Activated CD4-positive, alpha-beta T cell treated with anti-CD3 and anti-CD28 coated beads for 4 hours (primary cell): Measurements from ENCODE around the gene CDK9.
A peak's percentile ranks its signal among the peaks of the same experiment; 100 is the strongest.

Experiments
- DNase-seq, 2 donors: peaks; one replicate each; pipeline ENCODE4 v3.0.0-alpha.2; 2020

The CDK9 gene

GRCh38 chr9:127762111-127762676, 23.6 kb upstream of the CDK9 start:
- no peak for DNase-seq

- DNase-seq = no peak
Observed at GRCh38 chr9:127763918-127764384, 21.9 kb upstream of the CDK9 start.

- no peak for DNase-seq
Observed at GRCh38 chr9:127765418-127765817, 20.4 kb upstream of the CDK9 start.

- DNase-seq = no peak
Observed at GRCh38 chr9:127767410-127767809, 18.4 kb upstream of the CDK9 start.

- DNase-seq = no peak
Observed at GRCh38 chr9:127767909-127768331, 17.9 kb upstream of the CDK9 start.

DNA sequence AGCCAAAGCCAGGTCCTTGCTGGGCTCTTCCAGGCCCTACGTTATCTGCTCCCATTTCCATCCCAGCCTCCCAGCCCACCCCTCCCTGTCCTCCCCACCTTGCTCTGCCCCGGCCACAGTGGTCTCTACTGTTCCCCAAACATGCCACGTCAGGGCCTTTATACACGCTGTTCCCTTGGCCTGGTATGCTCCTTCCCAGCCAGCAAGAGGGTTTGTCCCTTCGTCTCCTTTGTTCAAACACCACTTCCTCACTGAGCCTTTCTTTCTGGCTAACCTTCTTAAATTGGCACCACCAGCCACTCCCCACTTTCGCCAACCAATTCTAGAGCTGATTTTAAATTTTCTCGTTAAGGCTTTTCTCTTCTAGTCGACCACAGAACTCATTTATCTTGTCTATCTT, 17.1 kb upstream of the CDK9 start:
- DNase-seq = no peak

DNA sequence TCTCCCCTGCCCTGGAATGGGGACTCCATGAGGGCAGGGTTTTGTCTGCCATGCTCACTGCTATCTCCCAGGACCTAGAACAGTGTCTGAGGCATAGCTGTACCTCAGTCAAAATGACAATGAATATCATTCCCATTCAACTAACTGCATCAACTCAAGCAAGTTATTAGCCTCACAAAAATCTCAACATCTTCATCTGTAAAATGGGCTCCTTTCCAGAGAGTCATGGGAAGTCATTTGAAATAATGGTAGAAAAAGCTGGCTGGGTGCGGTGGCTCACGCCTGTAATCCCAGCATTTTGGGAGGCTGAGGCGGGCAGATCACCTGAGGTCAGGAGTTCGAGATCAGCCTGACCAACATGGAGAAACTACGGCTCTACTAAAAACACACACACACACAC, 16.7 kb upstream of the CDK9 start:
- no peak for DNase-seq

DNA sequence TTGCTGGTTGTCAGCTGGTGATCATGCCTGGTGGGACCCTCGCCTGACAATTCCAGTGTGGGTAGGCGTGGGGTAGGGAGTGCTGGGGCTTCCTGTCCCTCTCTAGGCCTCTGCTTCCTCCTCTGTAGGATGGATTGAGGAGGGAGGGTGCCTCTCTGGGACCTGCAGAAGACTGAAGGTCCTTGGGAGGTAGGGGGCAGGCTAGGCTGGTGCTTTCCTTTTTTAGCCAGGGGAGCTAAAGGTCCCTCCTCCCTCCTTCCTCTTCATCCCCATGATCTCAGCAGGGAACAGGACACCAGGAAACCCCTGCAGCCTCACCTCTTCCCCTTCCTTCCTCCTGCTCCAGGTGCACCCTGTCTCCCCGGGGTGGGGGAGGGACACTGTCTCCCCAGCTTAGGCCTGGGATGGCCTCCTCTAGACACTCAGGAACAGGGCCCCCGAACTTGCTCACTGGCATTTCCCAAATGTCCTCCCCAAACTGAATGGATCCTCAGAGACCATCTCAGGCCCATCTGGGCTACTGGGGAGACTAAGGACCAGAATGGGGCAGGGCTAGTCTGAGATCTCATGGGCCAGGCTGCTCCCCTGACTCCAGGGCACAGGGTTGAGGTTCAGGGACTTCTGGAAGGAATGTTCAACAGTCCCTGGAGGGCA, 15.8 kb upstream of the CDK9 start:
- DNase-seq = no peak

GRCh38 chr9:127770583-127770904, 15.3 kb upstream of the CDK9 start:
- DNase-seq = no peak

DNA sequence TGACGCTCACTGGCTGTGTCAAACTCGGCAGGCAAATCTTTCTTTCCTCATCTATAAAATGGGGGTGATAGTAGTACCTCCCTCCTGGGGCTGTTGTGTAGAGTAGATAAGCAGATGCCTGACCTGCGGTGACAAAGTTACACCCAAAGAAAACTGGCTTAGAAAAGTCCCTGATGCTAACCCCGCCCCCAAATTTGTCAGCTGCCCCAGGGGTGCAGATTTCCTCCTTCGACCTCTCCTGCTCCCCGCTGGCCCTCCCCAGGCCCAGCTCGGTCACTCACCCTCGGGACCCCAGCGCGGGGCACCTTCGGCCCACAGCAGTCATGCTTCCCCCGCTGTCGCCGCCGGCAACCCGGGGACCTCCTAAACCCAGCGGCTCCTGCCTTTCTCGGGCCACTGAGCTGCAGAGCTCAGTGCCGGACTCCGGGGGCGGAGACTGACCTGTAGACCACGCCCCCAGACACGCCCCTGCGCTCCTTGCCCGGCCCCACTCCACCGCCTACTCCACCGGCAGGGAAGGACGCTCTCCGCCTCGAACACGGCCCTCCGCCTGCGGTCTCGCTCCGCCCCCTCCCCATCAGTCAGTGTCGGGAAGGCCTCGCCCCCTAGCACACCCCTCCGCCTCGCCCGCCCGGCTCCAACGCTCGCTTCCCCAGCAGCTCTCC, 14.8 kb upstream of the CDK9 start:
- peak; percentile 95 to 98 for DNase-seq

DNA sequence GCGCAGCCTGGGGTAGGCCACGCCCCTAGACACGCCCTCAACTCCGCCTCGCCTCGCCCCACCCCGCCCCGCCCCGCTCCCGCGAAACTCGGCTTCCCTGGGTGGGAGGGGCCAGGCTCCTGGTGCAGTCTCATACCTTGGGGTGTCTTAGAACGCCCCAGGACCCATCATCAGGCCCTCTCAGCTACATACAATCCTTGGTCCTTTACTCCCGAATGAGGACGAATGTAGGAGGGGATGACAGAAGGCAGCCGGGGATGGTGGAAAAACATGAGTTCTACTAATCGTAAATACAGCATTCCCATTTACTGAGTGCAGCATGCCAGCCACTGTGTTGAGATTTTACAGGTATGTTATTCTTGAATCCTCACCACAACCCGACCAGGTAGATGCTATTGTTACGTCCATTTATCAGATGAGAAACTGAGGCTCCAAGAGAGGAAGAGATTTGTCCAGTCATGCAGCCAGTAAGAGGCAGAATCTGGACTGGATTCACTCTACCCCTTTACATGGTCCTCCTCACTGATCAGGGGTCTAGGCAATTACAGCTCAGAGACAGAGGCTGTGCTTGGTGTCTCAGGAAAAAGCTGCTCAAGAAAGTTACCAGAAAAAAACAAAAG, 14.2 kb upstream of the CDK9 start:
- DNase-seq = no peak

DNA sequence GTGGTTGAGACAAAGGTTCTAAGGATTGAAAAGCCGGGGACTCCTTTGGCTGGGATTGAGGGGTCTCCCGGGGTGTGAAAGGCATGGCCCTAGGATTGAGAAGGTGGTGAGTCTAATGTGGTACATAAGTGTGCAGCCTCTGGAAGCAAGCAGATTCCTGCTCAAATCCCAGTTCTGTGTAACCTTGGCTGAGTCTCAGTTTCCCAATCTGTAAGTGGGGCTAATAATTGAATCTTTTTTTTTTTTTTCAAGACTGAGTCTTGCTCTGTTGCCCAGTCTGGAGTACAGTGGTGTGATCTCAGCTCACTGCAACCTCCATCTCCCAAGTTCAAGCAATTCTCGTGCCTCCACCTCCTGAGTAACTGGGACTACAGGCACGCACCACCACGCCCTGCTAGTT, 13.2 kb upstream of the CDK9 start:
- no peak for DNase-seq

GRCh38 chr9:127773272-127773671, 12.6 kb upstream of the CDK9 start:
- DNase-seq = no peak

DNA sequence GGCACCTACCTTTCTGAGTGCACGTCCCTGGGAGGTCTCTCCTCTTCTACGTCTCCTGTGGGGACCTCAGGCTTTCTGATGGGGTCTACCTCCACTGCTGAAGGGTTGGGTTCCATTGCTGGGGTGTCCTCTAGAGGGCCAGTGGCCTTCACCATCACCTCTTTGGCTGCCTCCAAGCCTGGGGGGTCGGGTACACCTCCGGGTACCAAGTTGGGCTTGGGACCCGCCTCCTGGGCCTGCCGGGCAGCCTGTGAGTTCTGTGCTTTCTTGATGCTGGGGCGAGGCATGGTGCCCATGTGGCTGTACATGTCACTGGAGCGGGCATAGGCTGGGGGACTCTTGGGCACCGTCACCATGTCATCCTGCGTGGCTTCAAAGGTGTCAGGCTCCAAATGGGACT, 11.9 kb upstream of the CDK9 start:
- DNase-seq = no peak

GRCh38 chr9:127776195-127776923, 9.5 kb upstream of the CDK9 start:
- peak; percentile 77 to 82 for DNase-seq

GRCh38 chr9:127776924-127777289, 8.9 kb upstream of the CDK9 start:
- DNase-seq = no peak

DNA sequence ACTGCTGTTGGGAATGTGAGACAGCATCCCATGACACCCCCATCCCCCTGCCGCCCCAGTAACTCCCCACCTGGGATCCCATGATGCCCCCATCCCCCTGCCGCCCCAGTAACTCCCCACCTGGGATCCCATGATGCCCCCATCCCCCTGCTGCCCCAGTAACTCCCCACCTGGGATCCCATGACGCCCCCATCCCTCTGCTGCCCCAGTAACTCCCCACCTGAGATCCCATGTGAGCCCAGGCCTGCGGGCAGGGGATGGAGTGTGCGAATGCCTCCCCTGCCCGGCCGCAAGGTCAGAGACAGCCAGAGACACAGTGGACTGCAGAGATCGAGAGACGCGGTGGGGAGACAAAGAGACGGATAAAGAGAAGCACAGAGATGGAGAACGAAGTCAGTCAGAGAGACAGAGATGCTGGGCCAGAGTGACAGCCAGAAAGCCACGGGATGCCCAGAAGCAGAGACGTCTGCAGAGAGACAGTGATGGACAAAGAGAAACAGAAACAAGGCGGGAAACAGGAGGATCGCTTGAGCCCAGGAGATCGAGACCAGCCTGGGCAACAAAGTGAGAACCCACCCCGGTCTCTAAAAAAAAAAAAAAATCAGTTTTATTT, 8.4 kb upstream of the CDK9 start:
- DNase-seq = peak in 1 of 2 donors; percentile 12

- DNase-seq = peak; percentile 42 to 44
Observed at GRCh38 chr9:127778280-127779135, 7.3 kb upstream of the CDK9 start, which contains the start of gene SH2D3C. Gene SH2D3C, minus strand, starts transcription at chr9:127778666. Its CDS starts 39 bp downstream, at chr9:127778627.

GRCh38 chr9:127779136-127779981, 6.5 kb upstream of the CDK9 start:
- DNase-seq = peak; percentile 63 to 69

GRCh38 chr9:127780126-127780885, 5.5 kb upstream of the CDK9 start:
- DNase-seq = no peak
